IPS-20b (cell line): ENCODE data around the gene RABEP1.
A peak's percentile ranks its signal among the peaks of the same experiment; 100 is the strongest.
"Not testable (repeated sequence)": the region's sequence is repeated elsewhere in the genome, so short reads cannot be mapped to it uniquely, and the experiment has no call there.

Experiments
- H3K27ac ChIP-seq: one replicate; pipeline ENCODE4 v1.5.1; 2013; ENCODE audit warnings: low read length
- H3K27me3 ChIP-seq: 2 replicates; pipeline ENCODE4 v1.6.1; 2013; ENCODE audit warnings: mild to moderate bottlenecking, low read length, inconsistent platforms; ENCODE audit not compliant: insufficient read depth
- H3K36me3 ChIP-seq: 2 replicates; pipeline ENCODE4 v1.6.1; 2013; ENCODE audit warnings: low read depth, mild to moderate bottlenecking, inconsistent platforms, low read length, moderate library complexity; ENCODE audit not compliant: insufficient read depth
- H3K4me1 ChIP-seq: 2 replicates; pipeline ENCODE4 v1.6.1; 2013; ENCODE audit warnings: mild to moderate bottlenecking, control low read depth, inconsistent platforms, low read length, moderate library complexity; ENCODE audit not compliant: insufficient read depth
- H3K4me3 ChIP-seq: 2 replicates; pipeline ENCODE4 v1.5.1; 2013; ENCODE audit warnings: mild to moderate bottlenecking, low read length, inconsistent platforms
- H3K9ac ChIP-seq: 2 replicates; pipeline ENCODE4 v1.6.1; 2013; ENCODE audit warnings: low read depth, mild to moderate bottlenecking, inconsistent platforms, low read length, moderate library complexity
- H3K9me3 ChIP-seq: 2 replicates; pipeline ENCODE4 v1.6.1; 2013; ENCODE audit warnings: mild to moderate bottlenecking, low read depth, low read length, inconsistent platforms; ENCODE audit not compliant: insufficient read depth

The RABEP1 gene

GRCh38 chr17:5281814-5282641, at the start of gene RABEP1:
RABEP1 (plus strand) TSS chr17:5282284; CDS start chr17:5282487, 203 bp downstream.
- Histone ChIP-seq H3K4me3 (peak within 1 kb of the TSS; percentile 95), H3K9me3 (no peaks in the 10 kb centered on the region), H3K36me3 (no peaks in the 10 kb centered on the region), H3K27me3 (peaks cover 4% of the 10 kb centered on the region; the same call in 1 of the 2 replicates), H3K4me1 (peaks cover 17% of the 10 kb centered on the region), H3K9ac (peak within 1 kb of the TSS; percentile 85; the same call in 1 of the 2 replicates), H3K27ac (no peak within 1 kb of the TSS)

GRCh38 chr17:5233492-5233891, 48.6 kb upstream of the RABEP1 start:
- H3K36me3 ChIP-seq, H3K9me3 ChIP-seq, H3K27me3 ChIP-seq, H3K4me3 ChIP-seq, H3K9ac ChIP-seq, H3K4me1 ChIP-seq, H3K27ac ChIP-seq: not testable (repeated sequence)

- Histone ChIP-seq H3K9me3 (no peaks in the 10 kb centered on the region), H3K9ac (no peak within 1 kb of the TSS), H3K27me3 (no peaks in the 10 kb centered on the region), H3K36me3 (no peaks in the 10 kb centered on the region), H3K27ac (no peak within 1 kb of the TSS), H3K4me3 (no peak within 1 kb of the TSS), H3K4me1 (no peaks in the 10 kb centered on the region)
Observed at GRCh38 chr17:5234645-5235576, 47.2 kb upstream of the RABEP1 start, which contains the start of gene SCIMP. SCIMP (minus strand) TSS chr17:5234860; CDS start chr17:5234755, 105 bp downstream.

- Histone ChIP-seq H3K4me3 (no peak overlapping the region), H3K9me3 (no peaks in the 10 kb centered on the region), H3K9ac (no peak overlapping the region), H3K27me3 (no peaks in the 10 kb centered on the region), H3K27ac (no peak overlapping the region), H3K36me3 (no peaks in the 10 kb centered on the region), H3K4me1 (no peaks in the 10 kb centered on the region)
Observed at GRCh38 chr17:5236938-5237540, 45.0 kb upstream of the RABEP1 start.

- Histone ChIP-seq H3K4me1 (no peaks in the 10 kb centered on the region), H3K9ac (no peak overlapping the region), H3K27ac (no peak overlapping the region), H3K36me3 (no peaks in the 10 kb centered on the region), H3K9me3 (no peaks in the 10 kb centered on the region), H3K27me3 (no peaks in the 10 kb centered on the region), H3K4me3 (no peak overlapping the region)
Observed at GRCh38 chr17:5237541-5238016, 44.5 kb upstream of the RABEP1 start.

- Histone ChIP-seq H3K27me3 (no peaks in the 10 kb centered on the region), H3K27ac (no peak overlapping the region), H3K9ac (no peak overlapping the region), H3K4me1 (no peaks in the 10 kb centered on the region), H3K4me3 (no peak overlapping the region), H3K9me3 (no peaks in the 10 kb centered on the region), H3K36me3 (no peaks in the 10 kb centered on the region)
Observed at GRCh38 chr17:5238333-5238732, 43.8 kb upstream of the RABEP1 start.

GRCh38 chr17:5239769-5240168, 42.3 kb upstream of the RABEP1 start:
- not testable (repeated sequence) for H3K4me3 ChIP-seq, H3K4me1 ChIP-seq, H3K27me3 ChIP-seq, H3K9ac ChIP-seq, H3K36me3 ChIP-seq, H3K9me3 ChIP-seq, H3K27ac ChIP-seq

- Histone ChIP-seq H3K9me3 (no peaks in the 10 kb centered on the region), H3K27me3 (no peaks in the 10 kb centered on the region), H3K4me1 (no peaks in the 10 kb centered on the region), H3K27ac (no peak overlapping the region), H3K4me3 (no peak overlapping the region), H3K36me3 (no peaks in the 10 kb centered on the region), H3K9ac (no peak overlapping the region)
Observed at GRCh38 chr17:5241861-5242671, 40.0 kb upstream of the RABEP1 start.

GRCh38 chr17:5247621-5248020, 34.5 kb upstream of the RABEP1 start:
- no peaks in the 10 kb centered on the region for H3K4me1 ChIP-seq
- no peak overlapping the region for H3K9ac ChIP-seq
- H3K27ac ChIP-seq = no peak overlapping the region
- H3K4me3 ChIP-seq = no peak overlapping the region
- H3K27me3 ChIP-seq = no peaks in the 10 kb centered on the region
- no peaks in the 10 kb centered on the region for H3K36me3 ChIP-seq
- no peaks in the 10 kb centered on the region for H3K9me3 ChIP-seq

- Histone ChIP-seq H3K27ac (no peak overlapping the region), H3K27me3 (no peaks in the 10 kb centered on the region), H3K4me1 (no peaks in the 10 kb centered on the region), H3K9ac (no peak overlapping the region), H3K4me3 (no peak overlapping the region), H3K9me3 (no peaks in the 10 kb centered on the region), H3K36me3 (no peaks in the 10 kb centered on the region)
Observed at GRCh38 chr17:5248821-5249479, 33.1 kb upstream of the RABEP1 start.
